ENCODE measurements around the gene SRL.

Gene SRL

GRCh38 chr16:4241928-4242283 is at the start of gene SRL:
Gene SRL (minus strand): TSS chr16:4242080. CDS start chr16:4242067, 13 bp downstream.
- Histone ChIP-seq H3K27ac (ENCODE audit: low read depth, low read length) (no peak within 1 kb of the TSS), H3K27me3 (ENCODE audit: control insufficient read depth in 1 of 2, insufficient read depth in 2 of 2, low read length in 2 of 2) (no peaks in the 10 kb centered on the region), H3K4me1 (ENCODE audit: insufficient read depth, low read length) (no peaks in the 10 kb centered on the region), H3K9me3 (ENCODE audit: low read length) (no peaks in the 10 kb centered on the region), H3K4me3 (ENCODE audit: low read depth in 1 of 2, low read length in 2 of 2) (no peak within 1 kb of the TSS), H3K9ac (ENCODE audit: low read length) (no peak within 1 kb of the TSS), H3K36me3 (ENCODE audit: insufficient read depth, low read length) (no peaks in the 10 kb centered on the region)

GRCh38 chr16:4290236-4290830 is 48.5 kb upstream of the SRL start:
- H3K27me3 ChIP-seq (ENCODE audit: control insufficient read depth in 1 of 2, insufficient read depth in 2 of 2, low read length in 2 of 2): no peaks in the 10 kb centered on the region
- H3K4me1 ChIP-seq (ENCODE audit: insufficient read depth, low read length): peaks cover 32% of the 10 kb centered on the region
- H3K36me3 ChIP-seq (ENCODE audit: insufficient read depth, low read length): no peaks in the 10 kb centered on the region
- no peak overlapping the region for H3K27ac ChIP-seq (ENCODE audit: low read depth, low read length)
- H3K9me3 ChIP-seq (ENCODE audit: low read length): no peaks in the 10 kb centered on the region
- H3K9ac ChIP-seq (ENCODE audit: low read length): no peak overlapping the region
- no peak overlapping the region for H3K4me3 ChIP-seq (ENCODE audit: low read depth in 1 of 2, low read length in 2 of 2)

GRCh38 chr16:4288148-4288921 is 46.5 kb upstream of the SRL start:
- no peaks in the 10 kb centered on the region for H3K9me3 ChIP-seq (ENCODE audit: low read length)
- peaks cover 20% of the 10 kb centered on the region for H3K4me1 ChIP-seq (ENCODE audit: insufficient read depth, low read length)
- H3K4me3 ChIP-seq (ENCODE audit: low read depth in 1 of 2, low read length in 2 of 2): no peak overlapping the region
- H3K27me3 ChIP-seq (ENCODE audit: control insufficient read depth in 1 of 2, insufficient read depth in 2 of 2, low read length in 2 of 2): no peaks in the 10 kb centered on the region
- H3K27ac ChIP-seq (ENCODE audit: low read depth, low read length): no peak overlapping the region
- no peaks in the 10 kb centered on the region for H3K36me3 ChIP-seq (ENCODE audit: insufficient read depth, low read length)
- no peak overlapping the region for H3K9ac ChIP-seq (ENCODE audit: low read length)

GRCh38 chr16:4285167-4285566 is 43.3 kb upstream of the SRL start:
- no peak overlapping the region for H3K4me3 ChIP-seq (ENCODE audit: low read depth in 1 of 2, low read length in 2 of 2)
- no peaks in the 10 kb centered on the region for H3K9me3 ChIP-seq (ENCODE audit: low read length)
- peaks cover 10% of the 10 kb centered on the region for H3K4me1 ChIP-seq (ENCODE audit: insufficient read depth, low read length)
- H3K36me3 ChIP-seq (ENCODE audit: insufficient read depth, low read length): no peaks in the 10 kb centered on the region
- no peak overlapping the region for H3K9ac ChIP-seq (ENCODE audit: low read length)
- H3K27ac ChIP-seq (ENCODE audit: low read depth, low read length): no peak overlapping the region
- H3K27me3 ChIP-seq (ENCODE audit: control insufficient read depth in 1 of 2, insufficient read depth in 2 of 2, low read length in 2 of 2): no peaks in the 10 kb centered on the region

- Histone ChIP-seq H3K9ac (ENCODE audit: low read length) (no peak overlapping the region), H3K27ac (ENCODE audit: low read depth, low read length) (no peak overlapping the region), H3K4me3 (ENCODE audit: low read depth in 1 of 2, low read length in 2 of 2) (no peak overlapping the region), H3K4me1 (ENCODE audit: insufficient read depth, low read length) (peaks cover 10% of the 10 kb centered on the region), H3K36me3 (ENCODE audit: insufficient read depth, low read length) (no peaks in the 10 kb centered on the region), H3K27me3 (ENCODE audit: control insufficient read depth in 1 of 2, insufficient read depth in 2 of 2, low read length in 2 of 2) (no peaks in the 10 kb centered on the region), H3K9me3 (ENCODE audit: low read length) (no peaks in the 10 kb centered on the region)
Measured at GRCh38 chr16:4283939-4284338, 42.1 kb upstream of the SRL start.

- no peak overlapping the region for H3K9ac ChIP-seq (ENCODE audit: low read length)
- H3K36me3 ChIP-seq (ENCODE audit: insufficient read depth, low read length): no peaks in the 10 kb centered on the region
- H3K27me3 ChIP-seq (ENCODE audit: control insufficient read depth in 1 of 2, insufficient read depth in 2 of 2, low read length in 2 of 2): no peaks in the 10 kb centered on the region
- no peak overlapping the region for H3K4me3 ChIP-seq (ENCODE audit: low read depth in 1 of 2, low read length in 2 of 2)
- H3K4me1 ChIP-seq (ENCODE audit: insufficient read depth, low read length): peaks cover 6% of the 10 kb centered on the region
- H3K9me3 ChIP-seq (ENCODE audit: low read length): no peaks in the 10 kb centered on the region
- H3K27ac ChIP-seq (ENCODE audit: low read depth, low read length): no peak overlapping the region
Measured at GRCh38 chr16:4283441-4283840, 41.6 kb upstream of the SRL start.

- H3K27ac ChIP-seq (ENCODE audit: low read depth, low read length): no peak overlapping the region
- H3K9ac ChIP-seq (ENCODE audit: low read length): no peak overlapping the region
- no peaks in the 10 kb centered on the region for H3K36me3 ChIP-seq (ENCODE audit: insufficient read depth, low read length)
- no peak overlapping the region for H3K4me3 ChIP-seq (ENCODE audit: low read depth in 1 of 2, low read length in 2 of 2)
- H3K4me1 ChIP-seq (ENCODE audit: insufficient read depth, low read length): no peaks in the 10 kb centered on the region
- H3K9me3 ChIP-seq (ENCODE audit: low read length): no peaks in the 10 kb centered on the region
- H3K27me3 ChIP-seq (ENCODE audit: control insufficient read depth in 1 of 2, insufficient read depth in 2 of 2, low read length in 2 of 2): no peaks in the 10 kb centered on the region
Measured at GRCh38 chr16:4280625-4281024, 38.7 kb upstream of the SRL start.

- no peak overlapping the region for H3K9ac ChIP-seq (ENCODE audit: low read length)
Measured at GRCh38 chr16:4277987-4278513, 36.2 kb upstream of the SRL start.

GRCh38 chr16:4275861-4276260 is 34.0 kb upstream of the SRL start:
- H3K9ac ChIP-seq (ENCODE audit: low read length): no peak overlapping the region
- H3K27me3 ChIP-seq (ENCODE audit: control insufficient read depth in 1 of 2, insufficient read depth in 2 of 2, low read length in 2 of 2): no peaks in the 10 kb centered on the region
- peaks cover 1% of the 10 kb centered on the region for H3K4me1 ChIP-seq (ENCODE audit: insufficient read depth, low read length)
- H3K9me3 ChIP-seq (ENCODE audit: low read length): no peaks in the 10 kb centered on the region
- no peak overlapping the region for H3K27ac ChIP-seq (ENCODE audit: low read depth, low read length)
- H3K4me3 ChIP-seq (ENCODE audit: low read depth in 1 of 2, low read length in 2 of 2): no peak overlapping the region
- H3K36me3 ChIP-seq (ENCODE audit: insufficient read depth, low read length): no peaks in the 10 kb centered on the region

More at GRCh38 chr16:4277987-4278513, 36.2 kb upstream of the SRL start:
- no peak overlapping the region for H3K27ac ChIP-seq (ENCODE audit: low read depth, low read length)
- no peaks in the 10 kb centered on the region for H3K4me1 ChIP-seq (ENCODE audit: insufficient read depth, low read length)
- H3K27me3 ChIP-seq (ENCODE audit: control insufficient read depth in 1 of 2, insufficient read depth in 2 of 2, low read length in 2 of 2): no peaks in the 10 kb centered on the region
- H3K4me3 ChIP-seq (ENCODE audit: low read depth in 1 of 2, low read length in 2 of 2): no peak overlapping the region
- H3K36me3 ChIP-seq (ENCODE audit: insufficient read depth, low read length): no peaks in the 10 kb centered on the region
- H3K9me3 ChIP-seq (ENCODE audit: low read length): no peaks in the 10 kb centered on the region

GRCh38 chr16:4273858-4274311 is 32.0 kb upstream of the SRL start:
- Histone ChIP-seq H3K9ac (ENCODE audit: low read length) (no peak overlapping the region), H3K36me3 (ENCODE audit: insufficient read depth, low read length) (no peaks in the 10 kb centered on the region), H3K27ac (ENCODE audit: low read depth, low read length) (peak overlapping the region; percentile 85), H3K27me3 (ENCODE audit: control insufficient read depth in 1 of 2, insufficient read depth in 2 of 2, low read length in 2 of 2) (no peaks in the 10 kb centered on the region), H3K4me1 (ENCODE audit: insufficient read depth, low read length) (peaks cover 6% of the 10 kb centered on the region), H3K4me3 (ENCODE audit: low read depth in 1 of 2, low read length in 2 of 2) (peak overlapping the region; percentile 31 to 60), H3K9me3 (ENCODE audit: low read length) (no peaks in the 10 kb centered on the region)

GRCh38 chr16:4272114-4272956 is 30.5 kb upstream of the SRL start:
- Histone ChIP-seq H3K4me1 (ENCODE audit: insufficient read depth, low read length) (peaks cover 6% of the 10 kb centered on the region), H3K9ac (ENCODE audit: low read length) (no peak overlapping the region), H3K4me3 (ENCODE audit: low read depth in 1 of 2, low read length in 2 of 2) (peak overlapping the region; percentile 75 to 83), H3K36me3 (ENCODE audit: insufficient read depth, low read length) (no peaks in the 10 kb centered on the region), H3K9me3 (ENCODE audit: low read length) (no peaks in the 10 kb centered on the region), H3K27me3 (ENCODE audit: control insufficient read depth in 1 of 2, insufficient read depth in 2 of 2, low read length in 2 of 2) (no peaks in the 10 kb centered on the region), H3K27ac (ENCODE audit: low read depth, low read length) (peak overlapping the region; percentile 89)

Data from muscle layer of colon (tissue), 2 donors.